ENCODE data around the gene UCKL1. TPM values are rescaled to one million over a fixed set of nuclear protein-coding genes. Genes with fewer than 3 reads are reported as not detected.
A peak's percentile ranks its signal among the peaks of the same experiment; 100 is the strongest.

Gene UCKL1
- polyA plus RNA-seq, 3 donors, result 10.9 to 65.8 (median 14.5) TPM

- Histone ChIP-seq H3K36me3 (replicated peaks in 1 of 2; ENCODE audit: control insufficient read depth in 1 of 2, insufficient read depth in 2 of 2, low read length in 2 of 2) (peaks cover 78 to 98% of the 10 kb centered on the region in 2 donors), H4K20me1 (ENCODE audit: insufficient read depth, low read length) (peaks cover 100% of the 10 kb centered on the region), H2AFZ (ENCODE audit: insufficient read depth, low read depth, low read length, poor library complexity, severe bottlenecking) (no peak overlapping the region), H3K4me2 (replicated peaks; ENCODE audit: extremely low read depth, low read length, poor library complexity, severe bottlenecking) (no peak overlapping the region), H3K9ac (ENCODE audit: insufficient read depth, low read length, poor library complexity, severe bottlenecking) (no peak overlapping the region), H3K4me1 (ENCODE audit: control insufficient read depth in 1 of 2, insufficient read depth in 2 of 2, low read length in 2 of 2) (no peaks in the 10 kb centered on the region), H3K27me3 (ENCODE audit: control insufficient read depth in 2 of 2, insufficient read depth in 2 of 2, low read length in 2 of 2) (no peaks in the 10 kb centered on the region), H3K27ac (ENCODE audit: low read depth in 1 of 2, low read length in 2 of 2) (no peak overlapping the region), H3K79me2 (ENCODE audit: insufficient read depth, low read length) (peaks cover 98% of the 10 kb centered on the region), H3K9me3 (replicated peaks in 1 of 2; ENCODE audit: control insufficient read depth in 1 of 2, insufficient read depth in 1 of 2, low read length in 2 of 2) (no peaks in the 10 kb centered on the region), H3K4me3 (replicated peaks in 1 of 3; ENCODE audit: low read depth in 2 of 3, low read length in 3 of 3) (no peak overlapping the region)
- H3K9me3 Mint-ChIP-seq, result peaks cover 0 to 3% (median 0%) of the 10 kb centered on the region in 7 donors
- DNase-seq, result no peak
- no peaks in the 10 kb centered on the region for H3K4me1 Mint-ChIP-seq
- no peak for TF ChIP-seq CTCF (IDR thresholded peaks at IDR 0.05)
- peaks cover 0 to 3% (median 0%) of the 10 kb centered on the region in 3 donors for H3K27me3 Mint-ChIP-seq (ENCODE audit: low read depth in 3 of 3)
- no peak overlapping the region for H3K4me3 Mint-ChIP-seq
- intact Hi-C loops (cut with micrococcal nuclease), result no loop called here
- peaks cover 69 to 94% of the 10 kb centered on the region in 2 donors for H3K36me3 Mint-ChIP-seq
- H3K27ac Mint-ChIP-seq, result no peak overlapping the region
- 95% methylated on average over 26 of the region's 26 CpGs for WGBS (ENCODE audit: insufficient coverage)
Observed at GRCh38 chr20:63929071-63929470, 27.1 kb downstream of the UCKL1 start.

- TF ChIP-seq CTCF (IDR thresholded peaks at IDR 0.05), result no peak
- no peak overlapping the region for H3K9ac ChIP-seq (ENCODE audit: insufficient read depth, low read length, poor library complexity, severe bottlenecking)
- peak overlapping the region in 3 of 7 donors; percentile 8 to 42 (median 27) for H3K27ac Mint-ChIP-seq
Observed at GRCh38 chr20:63926298-63926697, 29.9 kb downstream of the UCKL1 start.

More at GRCh38 chr20:63926298-63926697, 29.9 kb downstream of the UCKL1 start:
- Histone ChIP-seq H3K27ac (ENCODE audit: low read depth in 1 of 2, low read length in 2 of 2) (peak overlapping the region in 1 of 2 donors; percentile 31), H3K4me1 (ENCODE audit: control insufficient read depth in 1 of 2, insufficient read depth in 2 of 2, low read length in 2 of 2) (no peaks in the 10 kb centered on the region), H4K20me1 (ENCODE audit: insufficient read depth, low read length) (peaks cover 100% of the 10 kb centered on the region), H3K4me3 (replicated peaks in 1 of 3; ENCODE audit: low read depth in 2 of 3, low read length in 3 of 3) (no peak overlapping the region), H3K4me2 (replicated peaks; ENCODE audit: extremely low read depth, low read length, poor library complexity, severe bottlenecking) (no peak overlapping the region), H2AFZ (ENCODE audit: insufficient read depth, low read depth, low read length, poor library complexity, severe bottlenecking) (no peak overlapping the region), H3K79me2 (ENCODE audit: insufficient read depth, low read length) (peaks cover 98% of the 10 kb centered on the region), H3K36me3 (replicated peaks in 1 of 2; ENCODE audit: control insufficient read depth in 1 of 2, insufficient read depth in 2 of 2, low read length in 2 of 2) (peaks cover 55 to 98% of the 10 kb centered on the region in 2 donors), H3K27me3 (ENCODE audit: control insufficient read depth in 2 of 2, insufficient read depth in 2 of 2, low read length in 2 of 2) (no peaks in the 10 kb centered on the region), H3K9me3 (replicated peaks in 1 of 2; ENCODE audit: control insufficient read depth in 1 of 2, insufficient read depth in 1 of 2, low read length in 2 of 2) (no peaks in the 10 kb centered on the region)
- 94% methylated on average over 8 of the region's 8 CpGs for WGBS (ENCODE audit: insufficient coverage)
- Mint-ChIP-seq H3K4me1 (no peaks in the 10 kb centered on the region), H3K9me3 (no peaks in the 10 kb centered on the region), H3K36me3 (peaks cover 60 to 91% of the 10 kb centered on the region in 2 donors), H3K4me3 (no peak overlapping the region), H3K27me3 (ENCODE audit: low read depth in 3 of 3) (peaks cover 0 to 3% (median 0%) of the 10 kb centered on the region in 3 donors)
- intact Hi-C loops (cut with micrococcal nuclease), result no loop called here
- no peak for DNase-seq
